Astrocyte (in vitro differentiated cells and primary cell): ENCODE results near the gene EVC.

Source experiments
- CTCF ChIP-seq: IDR thresholded peaks from 2 replicates; pipeline ENCODE4 v1.5.1; 2011; ENCODE audit warnings: low read depth, mild to moderate bottlenecking, inconsistent platforms, low read length, moderate library complexity; ENCODE audit not compliant: insufficient read depth
- EZH2 ChIP-seq: IDR thresholded peaks from 2 replicates; pipeline ENCODE4 v1.6.1; 2012; ENCODE audit warnings: mild to moderate bottlenecking, low read length, inconsistent platforms; ENCODE audit not compliant: insufficient read depth

- no peak for TF ChIP-seq CTCF
- TF ChIP-seq EZH2: no peak
Measured at GRCh38 chr4:5758741-5759140, 47.7 kb downstream of the EVC start.
